Glutamatergic neuron (in vitro differentiated cells): ENCODE measurements around the gene ZNF775. TPM values are rescaled to one million over a fixed set of nuclear protein-coding genes. Genes with fewer than 3 reads are reported as not detected.

Experiments
- DNase-seq: peaks from one replicate; pipeline ENCODE4 v3.0.0; 2022
- H3K27ac Mint-ChIP-seq: one replicate; pipeline ENCODE4 v1.8.0; 2020; ENCODE audit warnings: mild to moderate bottlenecking, mixed read lengths, inconsistent platforms; ENCODE audit not compliant: unreplicated experiment
- H3K27me3 Mint-ChIP-seq: one replicate; pipeline ENCODE4 v1.8.0; 2020; ENCODE audit warnings: mild to moderate bottlenecking, moderate library complexity, mixed read lengths, inconsistent platforms; ENCODE audit not compliant: unreplicated experiment
- H3K36me3 Mint-ChIP-seq: one replicate; pipeline ENCODE4 v1.8.0; 2020; ENCODE audit warnings: mild to moderate bottlenecking, mixed read lengths, inconsistent platforms; ENCODE audit not compliant: unreplicated experiment
- H3K4me1 Mint-ChIP-seq: one replicate; pipeline ENCODE4 v1.8.0; 2020; ENCODE audit warnings: mild to moderate bottlenecking, low read depth, mixed read lengths, inconsistent platforms; ENCODE audit not compliant: unreplicated experiment
- H3K4me3 Mint-ChIP-seq: one replicate; pipeline ENCODE4 v1.8.0; 2020; ENCODE audit warnings: mild to moderate bottlenecking, mixed read lengths, inconsistent platforms; ENCODE audit not compliant: unreplicated experiment
- H3K9me3 Mint-ChIP-seq: one replicate; pipeline ENCODE4 v1.8.0; 2020; ENCODE audit warnings: mild to moderate bottlenecking, moderate library complexity, mixed read lengths, inconsistent platforms; ENCODE audit not compliant: unreplicated experiment
- CTCF ChIP-seq: fragments of 200-600 bp; sonication (generic); IDR thresholded peaks from one replicate; pipeline ENCODE4 v1.5.0; 2021; ENCODE audit not compliant: partially characterized antibody, unreplicated experiment
- long read RNA-seq: library from polyadenylated mRNA; unstranded; transcript quantifications from one replicate; pipeline ENCODE4 v2.0.0, GENCODE V29; 2020; ENCODE audit not compliant: unreplicated experiment
- total RNA-seq: library from RNA; stranded (reverse); fragmentation: NEBNext Ultra II Directional; extraction: Animal tissue kit (Norgen Biotek cat#: 25700); gene quantifications from one replicate; pipeline ENCODE4 v1.2.1, GENCODE V29; 2021; ENCODE audit not compliant: unreplicated experiment

The ZNF775 gene
- 20.5 TPM for total RNA-seq
- long read RNA-seq = 0 reads

GRCh38 chr7:150378853-150379440 is at the start of gene ZNF775:
TSS of gene ZNF775 (plus strand) at chr7:150379330. CDS start at chr7:150388471, 9,141 bp downstream.
- H3K9me3 Mint-ChIP-seq = peaks cover 18% of the 10 kb centered on the region
- peak within 1 kb of the TSS; percentile 99 for H3K27ac Mint-ChIP-seq

GRCh38 chr7:150329331-150330120 is 49.6 kb upstream of the ZNF775 start:
- H3K36me3 Mint-ChIP-seq = no peaks in the 10 kb centered on the region
- no peak overlapping the region for H3K4me3 Mint-ChIP-seq
- H3K9me3 Mint-ChIP-seq = no peaks in the 10 kb centered on the region
- H3K27ac Mint-ChIP-seq = no peak overlapping the region
- H3K4me1 Mint-ChIP-seq = peaks cover 3% of the 10 kb centered on the region
- no peak for TF ChIP-seq CTCF
- no peak for DNase-seq
- peaks cover 5% of the 10 kb centered on the region for H3K27me3 Mint-ChIP-seq

More at GRCh38 chr7:150378853-150379440, at the start of gene ZNF775:
- Mint-ChIP-seq H3K27me3 (peaks cover 21% of the 10 kb centered on the region), H3K36me3 (no peaks in the 10 kb centered on the region), H3K4me1 (peaks cover 41% of the 10 kb centered on the region), H3K4me3 (peak within 1 kb of the TSS; percentile 97)
- TF ChIP-seq CTCF = no peak
- DNase-seq = peak; percentile 97

DNA sequence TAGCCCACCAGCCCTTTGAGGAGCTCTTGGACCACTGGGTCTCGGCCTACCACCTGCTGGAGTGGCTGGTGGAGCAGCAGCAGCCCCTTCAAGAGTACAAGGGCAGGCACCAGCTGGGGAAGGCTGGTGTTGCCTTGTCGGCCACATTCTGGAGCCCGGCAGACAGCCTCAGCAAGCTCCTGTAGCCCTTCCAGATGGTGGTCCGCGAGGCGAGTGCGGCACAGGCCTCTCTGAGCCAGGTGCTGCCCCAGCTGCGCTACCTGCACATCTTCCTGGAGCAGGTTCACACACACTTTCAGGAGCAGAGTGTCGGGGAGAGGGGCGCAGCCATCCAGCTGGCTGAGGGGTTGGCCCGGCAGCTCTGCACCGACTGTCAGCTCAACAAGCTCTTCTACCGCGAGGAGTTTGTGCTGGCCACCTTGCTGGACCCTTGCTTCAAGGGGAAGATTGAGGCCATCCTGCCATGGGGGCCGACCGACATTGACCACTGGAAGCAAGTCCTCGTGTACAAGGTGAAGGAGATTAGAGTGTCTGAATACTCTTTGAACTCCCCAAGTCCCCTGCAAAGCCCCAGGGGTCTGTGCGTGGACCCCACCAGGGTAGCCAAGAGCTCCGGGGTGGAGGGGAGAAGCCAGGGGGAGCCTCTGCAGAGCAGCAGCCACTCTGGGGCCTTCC is 48.8 kb upstream of the ZNF775 start:
- H3K4me1 Mint-ChIP-seq = no peaks in the 10 kb centered on the region
- DNase-seq = no peak
- H3K27ac Mint-ChIP-seq = no peak overlapping the region
- H3K27me3 Mint-ChIP-seq = peaks cover 6% of the 10 kb centered on the region
- no peak for TF ChIP-seq CTCF
- no peak overlapping the region for H3K4me3 Mint-ChIP-seq
- H3K9me3 Mint-ChIP-seq = peaks cover 2% of the 10 kb centered on the region
- no peaks in the 10 kb centered on the region for H3K36me3 Mint-ChIP-seq

DNA sequence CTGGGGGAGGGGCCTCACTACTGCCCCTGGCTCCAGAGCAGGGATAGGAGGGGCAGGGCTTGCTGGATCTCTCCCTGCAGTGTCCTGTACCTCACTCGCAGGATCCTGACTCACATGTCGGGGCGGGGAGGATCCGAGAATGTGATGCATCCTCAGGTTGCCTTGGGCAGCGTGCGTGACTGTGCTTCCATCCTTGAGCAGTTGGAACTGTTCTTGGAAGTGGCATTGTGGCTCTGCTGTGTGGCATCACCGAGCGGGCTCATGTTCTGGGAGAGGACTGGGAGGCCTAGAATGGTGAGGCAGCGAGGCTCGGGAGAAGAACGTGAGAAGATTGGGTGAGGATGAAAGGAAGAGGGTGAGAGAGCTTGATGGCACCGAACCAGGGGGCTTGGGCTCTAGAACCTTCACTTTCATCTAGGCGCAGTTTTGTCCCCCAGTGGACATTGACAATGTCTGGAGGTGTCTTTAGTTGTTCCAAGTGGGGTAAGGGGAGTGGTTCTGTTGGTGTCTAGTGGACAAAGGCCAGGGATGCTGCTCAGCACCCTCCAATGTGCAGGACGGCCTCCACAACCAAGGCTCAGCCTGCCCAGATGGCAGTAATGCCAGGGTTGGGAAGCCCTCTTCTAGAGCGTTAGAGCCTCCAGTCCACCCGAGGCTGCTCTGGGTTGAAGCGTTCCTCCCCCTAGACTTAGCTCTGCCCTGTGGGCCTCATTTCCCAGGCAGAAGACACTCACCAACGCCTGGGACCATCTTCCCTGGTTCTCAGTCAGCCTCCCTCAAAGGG is 46.1 kb upstream of the ZNF775 start:
- Mint-ChIP-seq H3K9me3 (peaks cover 2% of the 10 kb centered on the region), H3K36me3 (no peaks in the 10 kb centered on the region), H3K27ac (no peak overlapping the region), H3K27me3 (peaks cover 12% of the 10 kb centered on the region), H3K4me3 (no peak overlapping the region), H3K4me1 (peaks cover 15% of the 10 kb centered on the region)
- DNase-seq = no peak
- TF ChIP-seq CTCF = no peak
